Measurements from ENCODE around the gene HDAC8.
"Not testable (repeated sequence)": the region's sequence is repeated elsewhere in the genome, so short reads cannot be mapped to it uniquely, and the experiment has no call there.

The HDAC8 gene

GRCh38 chrX:72409993-72410392, 162.7 kb downstream of the HDAC8 start:
- no peak for DNase-seq (ENCODE audit: low read depth)
- no peak overlapping the region for H3K4me3 ChIP-seq (ENCODE audit: low read depth, low read length)
- no peak for TF ChIP-seq CTCF (conservative IDR thresholded peaks at IDR 0.05; ENCODE audit: low read depth, low read length)

- H3K4me3 ChIP-seq (ENCODE audit: low read depth, low read length), result no peak overlapping the region
- DNase-seq (ENCODE audit: low read depth), result no peak
- no peak for TF ChIP-seq CTCF (conservative IDR thresholded peaks at IDR 0.05; ENCODE audit: low read depth, low read length)
Measured at GRCh38 chrX:72408885-72409284, 163.8 kb downstream of the HDAC8 start.

- not testable (repeated sequence) for DNase-seq (ENCODE audit: low read depth)
Measured at GRCh38 chrX:72405136-72405535, 167.5 kb downstream of the HDAC8 start.

GRCh38 chrX:72402614-72403013, 170.0 kb downstream of the HDAC8 start:
- TF ChIP-seq CTCF (conservative IDR thresholded peaks at IDR 0.05; ENCODE audit: low read depth, low read length), result no peak
- no peak overlapping the region for H3K4me3 ChIP-seq (ENCODE audit: low read depth, low read length)
- no peak for DNase-seq (ENCODE audit: low read depth)

More at GRCh38 chrX:72405136-72405535, 167.5 kb downstream of the HDAC8 start:
- not testable (repeated sequence) for H3K4me3 ChIP-seq (ENCODE audit: low read depth, low read length)

GRCh38 chrX:72399816-72400215, 172.8 kb downstream of the HDAC8 start:
- peak; percentile 3 for DNase-seq (ENCODE audit: low read depth)
- TF ChIP-seq CTCF (conservative IDR thresholded peaks at IDR 0.05; ENCODE audit: low read depth, low read length), result no peak
- H3K4me3 ChIP-seq (ENCODE audit: low read depth, low read length), result no peak overlapping the region

GRCh38 chrX:72396117-72396516, 176.5 kb downstream of the HDAC8 start:
- TF ChIP-seq CTCF (conservative IDR thresholded peaks at IDR 0.05; ENCODE audit: low read depth, low read length), result no peak
- DNase-seq (ENCODE audit: low read depth), result no peak
- no peak overlapping the region for H3K4me3 ChIP-seq (ENCODE audit: low read depth, low read length)

GRCh38 chrX:72395237-72395636, 177.4 kb downstream of the HDAC8 start:
- DNase-seq (ENCODE audit: low read depth), result no peak
- TF ChIP-seq CTCF (conservative IDR thresholded peaks at IDR 0.05; ENCODE audit: low read depth, low read length), result no peak

More at GRCh38 chrX:72395237-72395636, 177.4 kb downstream of the HDAC8 start:
- H3K4me3 ChIP-seq (ENCODE audit: low read depth, low read length), result no peak overlapping the region

Measured in choroid plexus epithelial cell (primary cell).